ENCODE measurements around the gene HLA-DPB1.

DNA sequence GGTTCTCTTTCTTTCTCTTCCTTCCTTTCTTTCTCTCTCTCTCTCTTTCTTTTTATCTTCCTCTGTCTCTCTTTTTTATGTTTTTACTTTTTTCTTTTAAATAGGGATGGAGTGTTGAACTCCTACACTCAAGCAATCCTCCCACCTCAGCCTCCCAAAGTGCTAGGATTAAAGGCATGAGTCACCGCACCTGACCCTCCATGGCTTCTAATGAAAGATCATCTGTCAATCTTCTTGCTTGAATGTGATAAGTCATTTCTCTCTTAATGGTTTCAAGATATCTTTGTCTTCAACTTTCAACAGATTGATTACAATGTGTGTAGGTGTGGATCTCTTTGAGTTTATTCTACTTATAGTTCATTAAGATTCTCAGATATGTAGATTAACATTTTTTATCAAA, 41.2 kb upstream of the HLA-DPB1 start:
- TF ChIP-seq POLR2A (IDR thresholded peaks at IDR 0.05; ENCODE audit: low read depth, low read length) (no peak), TAF1 (IDR thresholded peaks at IDR 0.05; ENCODE audit: low read depth, low read length) (no peak), POLR2AphosphoS5 (IDR thresholded peaks at IDR 0.05; ENCODE audit: low read depth, low read length) (no peak), SPI1 (IDR thresholded peaks at IDR 0.05; ENCODE audit: low read depth, low read length) (no peak), POU2F2 (IDR thresholded peaks at IDR 0.05; ENCODE audit: low read depth, low read length) (no peak), PAX5 (IDR thresholded peaks at IDR 0.05; ENCODE audit: insufficient read depth, low read length, severe bottlenecking) (no peak)
